ENCODE measurements around the gene KCNF1. TPM values are rescaled to one million over a fixed set of nuclear protein-coding genes. Genes with fewer than 3 reads are reported as not detected.

KCNF1 gene
- total and polyA plus RNA-seq, 10 of the 15 experiments (the other 5 are each of a cell fraction or from before 2014, with no cell fraction given): not detected

DNA sequence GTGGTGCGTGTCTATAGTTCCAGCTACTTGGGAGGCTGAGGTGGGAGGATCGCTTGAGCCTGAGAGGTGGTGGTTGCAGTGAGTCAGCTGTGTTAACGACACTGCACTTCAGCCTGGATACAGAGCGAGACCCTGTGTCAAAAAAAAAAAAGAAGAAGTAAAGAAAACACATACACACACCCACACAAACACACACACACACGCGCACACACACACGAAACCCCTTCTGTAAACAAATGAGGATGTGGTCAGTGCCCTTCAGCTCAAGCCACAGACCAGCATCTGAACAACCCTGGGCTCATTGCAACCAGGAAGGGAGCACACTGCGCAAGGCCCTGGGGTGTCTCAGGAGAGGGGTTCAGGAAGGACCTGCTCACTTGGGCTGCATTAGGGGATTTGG, 47.9 kb upstream of the KCNF1 start (continued):
- TF ChIP-seq, protein P1, sequence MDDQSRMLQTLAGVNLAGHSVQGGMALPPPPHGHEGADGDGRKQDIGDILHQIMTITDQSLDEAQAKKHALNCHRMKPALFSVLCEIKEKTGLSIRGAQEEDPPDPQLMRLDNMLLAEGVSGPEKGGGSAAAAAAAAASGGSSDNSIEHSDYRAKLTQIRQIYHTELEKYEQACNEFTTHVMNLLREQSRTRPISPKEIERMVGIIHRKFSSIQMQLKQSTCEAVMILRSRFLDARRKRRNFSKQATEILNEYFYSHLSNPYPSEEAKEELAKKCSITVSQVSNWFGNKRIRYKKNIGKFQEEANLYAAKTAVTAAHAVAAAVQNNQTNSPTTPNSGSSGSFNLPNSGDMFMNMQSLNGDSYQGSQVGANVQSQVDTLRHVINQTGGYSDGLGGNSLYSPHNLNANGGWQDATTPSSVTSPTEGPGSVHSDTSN (IDR thresholded peaks at IDR 0.05; ENCODE audit: insufficient replicate concordance, low read depth, low read length): no peak
- TF ChIP-seq MYB (IDR thresholded peaks at IDR 0.05; ENCODE audit: borderline replicate concordance, low read depth, low read length): no peak
- TF ChIP-seq, protein P2, sequence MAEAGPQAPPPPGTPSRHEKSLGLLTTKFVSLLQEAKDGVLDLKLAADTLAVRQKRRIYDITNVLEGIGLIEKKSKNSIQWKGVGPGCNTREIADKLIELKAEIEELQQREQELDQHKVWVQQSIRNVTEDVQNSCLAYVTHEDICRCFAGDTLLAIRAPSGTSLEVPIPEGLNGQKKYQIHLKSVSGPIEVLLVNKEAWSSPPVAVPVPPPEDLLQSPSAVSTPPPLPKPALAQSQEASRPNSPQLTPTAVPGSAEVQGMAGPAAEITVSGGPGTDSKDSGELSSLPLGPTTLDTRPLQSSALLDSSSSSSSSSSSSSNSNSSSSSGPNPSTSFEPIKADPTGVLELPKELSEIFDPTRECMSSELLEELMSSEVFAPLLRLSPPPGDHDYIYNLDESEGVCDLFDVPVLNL (IDR thresholded peaks at IDR 0.05; ENCODE audit: low read depth, low read length): no peak
- no peak for TF ChIP-seq ZNF24 (IDR thresholded peaks at IDR 0.05)
- TF ChIP-seq, protein P3, sequence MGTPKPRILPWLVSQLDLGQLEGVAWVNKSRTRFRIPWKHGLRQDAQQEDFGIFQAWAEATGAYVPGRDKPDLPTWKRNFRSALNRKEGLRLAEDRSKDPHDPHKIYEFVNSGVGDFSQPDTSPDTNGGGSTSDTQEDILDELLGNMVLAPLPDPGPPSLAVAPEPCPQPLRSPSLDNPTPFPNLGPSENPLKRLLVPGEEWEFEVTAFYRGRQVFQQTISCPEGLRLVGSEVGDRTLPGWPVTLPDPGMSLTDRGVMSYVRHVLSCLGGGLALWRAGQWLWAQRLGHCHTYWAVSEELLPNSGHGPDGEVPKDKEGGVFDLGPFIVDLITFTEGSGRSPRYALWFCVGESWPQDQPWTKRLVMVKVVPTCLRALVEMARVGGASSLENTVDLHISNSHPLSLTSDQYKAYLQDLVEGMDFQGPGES (IDR thresholded peaks at IDR 0.05): no peak
- TF ChIP-seq TAF1 (IDR thresholded peaks at IDR 0.05; ENCODE audit: borderline replicate concordance, low read depth, low read length): no peak
- TF ChIP-seq, protein P4, sequence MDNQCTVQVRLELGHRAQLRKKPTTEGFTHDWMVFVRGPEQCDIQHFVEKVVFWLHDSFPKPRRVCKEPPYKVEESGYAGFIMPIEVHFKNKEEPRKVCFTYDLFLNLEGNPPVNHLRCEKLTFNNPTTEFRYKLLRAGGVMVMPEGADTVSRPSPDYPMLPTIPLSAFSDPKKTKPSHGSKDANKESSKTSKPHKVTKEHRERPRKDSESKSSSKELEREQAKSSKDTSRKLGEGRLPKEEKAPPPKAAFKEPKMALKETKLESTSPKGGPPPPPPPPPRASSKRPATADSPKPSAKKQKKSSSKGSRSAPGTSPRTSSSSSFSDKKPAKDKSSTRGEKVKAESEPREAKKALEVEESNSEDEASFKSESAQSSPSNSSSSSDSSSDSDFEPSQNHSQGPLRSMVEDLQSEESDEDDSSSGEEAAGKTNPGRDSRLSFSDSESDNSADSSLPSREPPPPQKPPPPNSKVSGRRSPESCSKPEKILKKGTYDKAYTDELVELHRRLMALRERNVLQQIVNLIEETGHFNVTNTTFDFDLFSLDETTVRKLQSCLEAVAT (IDR thresholded peaks at IDR 0.05): peak; percentile 78
- TF ChIP-seq NR2C2 (IDR thresholded peaks at IDR 0.05; ENCODE audit: borderline replicate concordance, control insufficient read depth, insufficient read length, low read depth): no peak
- TF ChIP-seq EED (IDR thresholded peaks at IDR 0.05; ENCODE audit: low read depth): no peak
- peak; percentile 56; the same call in 1 of the 2 replicates for TF ChIP-seq IKZF1 (conservative IDR thresholded peaks at IDR 0.05)
- no peak for TF ChIP-seq SUZ12 (IDR thresholded peaks at IDR 0.05; ENCODE audit: unreplicated experiment)
- TF ChIP-seq, protein P5, sequence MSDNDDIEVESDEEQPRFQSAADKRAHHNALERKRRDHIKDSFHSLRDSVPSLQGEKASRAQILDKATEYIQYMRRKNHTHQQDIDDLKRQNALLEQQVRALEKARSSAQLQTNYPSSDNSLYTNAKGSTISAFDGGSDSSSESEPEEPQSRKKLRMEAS (IDR thresholded peaks at IDR 0.05; ENCODE audit: low read depth, low read length): no peak
- TF ChIP-seq NRF1 (conservative IDR thresholded peaks at IDR 0.05; ENCODE audit: low read depth, low read length): no peak
- no peak for TF ChIP-seq JUNB (IDR thresholded peaks at IDR 0.05)
- TF ChIP-seq MYC (IDR thresholded peaks at IDR 0.05; ENCODE audit: insufficient read depth, insufficient read length, insufficient replicate concordance, low read length, severe bottlenecking): no peak
- no peak for TF ChIP-seq POLR2AphosphoS2 (IDR thresholded peaks at IDR 0.05; ENCODE audit: low read depth, low read length)
- TF ChIP-seq NR2F1 (conservative IDR thresholded peaks at IDR 0.05): 0 out of 2 replicates have a peak, but pooled peaks have one; percentile 40
- TF ChIP-seq GATAD2B (conservative IDR thresholded peaks at IDR 0.05; ENCODE audit: low read depth): no peak
- peak; percentile 96 for TF ChIP-seq RUNX3 (IDR thresholded peaks at IDR 0.05; ENCODE audit: low read length)
- TF ChIP-seq NBN (IDR thresholded peaks at IDR 0.05): peak; percentile 86
- TF ChIP-seq, protein P6, sequence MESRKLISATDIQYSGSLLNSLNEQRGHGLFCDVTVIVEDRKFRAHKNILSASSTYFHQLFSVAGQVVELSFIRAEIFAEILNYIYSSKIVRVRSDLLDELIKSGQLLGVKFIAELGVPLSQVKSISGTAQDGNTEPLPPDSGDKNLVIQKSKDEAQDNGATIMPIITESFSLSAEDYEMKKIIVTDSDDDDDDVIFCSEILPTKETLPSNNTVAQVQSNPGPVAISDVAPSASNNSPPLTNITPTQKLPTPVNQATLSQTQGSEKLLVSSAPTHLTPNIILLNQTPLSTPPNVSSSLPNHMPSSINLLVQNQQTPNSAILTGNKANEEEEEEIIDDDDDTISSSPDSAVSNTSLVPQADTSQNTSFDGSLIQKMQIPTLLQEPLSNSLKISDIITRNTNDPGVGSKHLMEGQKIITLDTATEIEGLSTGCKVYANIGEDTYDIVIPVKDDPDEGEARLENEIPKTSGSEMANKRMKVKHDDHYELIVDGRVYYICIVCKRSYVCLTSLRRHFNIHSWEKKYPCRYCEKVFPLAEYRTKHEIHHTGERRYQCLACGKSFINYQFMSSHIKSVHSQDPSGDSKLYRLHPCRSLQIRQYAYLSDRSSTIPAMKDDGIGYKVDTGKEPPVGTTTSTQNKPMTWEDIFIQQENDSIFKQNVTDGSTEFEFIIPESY (IDR thresholded peaks at IDR 0.05): no peak
- peak; percentile 67; the same call in 1 of the 2 replicates for TF ChIP-seq IRF4 (IDR thresholded peaks at IDR 0.05; ENCODE audit: low read depth, low read length)
- no peak for TF ChIP-seq YBX1 (IDR thresholded peaks at IDR 0.05)
